ENCODE data around the gene KCNK18.

Gene KCNK18

DNA sequence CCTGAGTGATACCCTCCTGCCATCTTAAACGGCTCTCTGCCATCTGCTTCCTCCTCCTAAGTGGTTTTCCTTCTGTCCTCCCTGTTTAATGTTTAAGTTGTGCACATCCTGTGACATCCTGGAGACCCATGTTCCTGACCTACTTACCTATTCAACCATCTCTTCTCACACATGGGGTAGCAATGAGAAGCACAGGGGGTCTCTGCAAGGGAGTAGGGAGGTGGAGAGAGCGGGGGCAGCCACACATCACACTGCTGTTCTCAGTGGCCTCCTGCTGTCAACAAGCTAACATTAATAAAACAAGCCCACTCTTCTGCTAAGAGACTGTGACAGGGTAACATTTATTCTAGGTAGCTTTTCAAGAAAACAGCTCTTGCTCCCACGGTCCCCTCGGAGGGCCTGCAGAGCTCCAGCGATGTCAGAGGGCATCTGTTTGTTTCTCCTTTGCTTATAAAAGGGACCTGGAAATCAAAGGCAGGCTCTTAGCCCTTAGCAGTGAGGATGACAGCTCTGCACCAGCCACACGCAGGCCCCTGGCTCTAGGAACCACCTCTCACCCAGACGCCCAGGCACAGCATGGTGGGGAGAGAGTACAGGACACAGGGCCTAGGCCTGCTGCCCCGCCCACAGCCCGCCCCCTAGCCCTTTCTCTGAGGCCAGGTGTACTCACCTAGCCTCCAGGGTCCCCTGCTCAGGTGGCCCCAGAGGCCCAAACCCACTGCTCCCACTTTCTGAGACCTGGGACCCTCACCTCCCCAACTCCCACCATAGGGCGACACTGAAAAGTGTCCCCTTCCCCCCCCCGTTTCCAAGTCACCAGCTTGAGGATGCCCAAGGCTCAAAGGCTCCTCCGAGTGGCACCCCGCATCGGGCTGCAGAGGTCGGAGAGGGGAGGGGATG is 42.7 kb downstream of the KCNK18 start:
- no peak for DNase-seq
- in situ Hi-C loops (cut with HindIII; ENCODE audit: low pct_ligation_motif_present, low pct_unique_long_range_greater_than_20kb, low sequenced_read_pairs), result no loop called here

DNA sequence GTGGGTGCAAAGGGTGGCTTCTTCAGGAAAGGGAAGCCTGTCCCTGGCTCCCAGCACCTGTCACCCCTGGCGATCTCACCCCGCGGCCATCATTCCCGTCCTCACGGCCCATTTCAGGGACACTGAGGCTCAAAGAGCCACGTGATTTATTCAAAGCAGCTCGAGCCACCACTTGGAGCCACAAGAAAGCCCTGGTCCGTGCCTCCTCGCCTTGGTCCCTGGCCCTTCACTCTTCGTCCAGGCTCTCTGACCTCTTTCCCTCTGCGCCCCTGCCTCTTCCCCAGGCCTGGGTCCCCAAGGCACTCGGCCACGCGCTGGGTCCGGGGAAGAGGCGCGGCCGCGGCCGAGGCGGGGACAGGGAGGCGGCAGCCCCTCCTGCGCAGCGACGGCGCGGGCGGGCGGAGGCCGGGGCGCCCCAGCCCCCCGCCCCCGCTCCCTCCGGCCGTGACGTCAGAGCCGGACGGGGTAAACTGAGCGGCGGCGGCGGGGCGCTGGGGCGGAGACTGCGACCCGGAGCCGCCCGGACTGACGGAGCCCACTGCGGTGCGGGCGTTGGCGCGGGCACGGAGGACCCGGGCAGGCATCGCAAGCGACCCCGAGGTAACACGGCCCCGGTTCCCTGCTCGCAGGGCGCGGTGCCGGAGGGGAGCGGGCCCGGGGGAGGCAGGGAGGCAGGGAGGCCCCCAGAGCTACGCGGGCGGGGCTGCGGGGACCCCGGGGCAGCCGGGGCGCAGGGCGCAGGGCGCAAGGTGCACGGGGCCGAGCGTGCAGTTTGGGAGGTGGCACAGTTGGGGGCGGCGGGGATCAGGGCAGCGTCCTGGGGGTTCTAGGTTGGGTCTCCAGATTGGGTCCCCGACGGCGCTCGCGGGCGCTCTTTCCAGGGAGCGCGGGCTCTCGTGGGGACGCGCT is 43.6 kb downstream of the KCNK18 start, which contains the start of gene SLC18A2:
TSS of gene SLC18A2 (plus strand) at position 494 of the 909 bp plus-strand sequence. CDS start 580 bp downstream, outside the sequence.
- DNase-seq, result no peak
- in situ Hi-C loops (cut with HindIII; ENCODE audit: low pct_ligation_motif_present, low pct_unique_long_range_greater_than_20kb, low sequenced_read_pairs), result no loop called here

DNA sequence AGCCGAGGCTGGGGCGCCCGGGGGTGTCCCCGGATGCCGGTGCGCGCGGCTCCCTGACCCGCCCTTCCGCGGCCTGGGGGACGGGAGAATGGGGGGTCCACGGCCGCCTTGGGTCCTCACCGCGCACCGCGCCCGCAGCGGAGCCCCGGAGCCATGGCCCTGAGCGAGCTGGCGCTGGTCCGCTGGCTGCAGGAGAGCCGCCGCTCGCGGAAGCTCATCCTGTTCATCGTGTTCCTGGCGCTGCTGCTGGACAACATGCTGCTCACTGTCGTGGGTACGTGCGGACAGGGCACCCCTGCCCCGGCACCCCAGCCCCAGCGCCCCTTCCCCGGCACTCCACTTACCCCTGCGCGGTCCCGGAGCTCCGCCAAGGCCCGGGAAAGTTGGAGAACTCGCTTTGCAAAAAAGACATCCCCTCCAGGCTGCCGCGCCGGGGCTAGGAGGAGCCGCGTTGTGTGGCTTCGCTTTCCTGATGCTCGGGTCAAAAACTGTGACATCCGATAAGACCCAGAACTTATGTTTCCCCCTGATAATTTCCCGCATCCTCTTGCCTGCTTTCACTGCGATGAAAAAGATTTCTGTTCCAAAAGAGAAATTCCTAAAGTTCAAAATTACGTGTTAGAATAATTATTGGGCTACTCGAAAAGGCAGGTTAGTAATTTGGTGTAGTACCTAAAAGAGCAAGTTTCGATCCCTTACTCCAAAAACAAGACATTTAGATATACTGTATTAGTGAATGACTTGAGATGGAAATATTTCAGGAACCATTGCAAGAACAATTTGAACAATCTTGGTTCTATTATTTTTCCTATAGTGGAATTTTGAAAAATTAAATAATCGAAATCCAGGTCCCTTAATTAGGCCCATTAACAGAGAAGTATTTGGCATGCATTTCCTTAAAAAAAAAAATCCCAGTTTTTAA is 44.5 kb downstream of the KCNK18 start:
- no peak for DNase-seq
- in situ Hi-C loops (cut with HindIII; ENCODE audit: low pct_ligation_motif_present, low pct_unique_long_range_greater_than_20kb, low sequenced_read_pairs), result no loop called here

DNA sequence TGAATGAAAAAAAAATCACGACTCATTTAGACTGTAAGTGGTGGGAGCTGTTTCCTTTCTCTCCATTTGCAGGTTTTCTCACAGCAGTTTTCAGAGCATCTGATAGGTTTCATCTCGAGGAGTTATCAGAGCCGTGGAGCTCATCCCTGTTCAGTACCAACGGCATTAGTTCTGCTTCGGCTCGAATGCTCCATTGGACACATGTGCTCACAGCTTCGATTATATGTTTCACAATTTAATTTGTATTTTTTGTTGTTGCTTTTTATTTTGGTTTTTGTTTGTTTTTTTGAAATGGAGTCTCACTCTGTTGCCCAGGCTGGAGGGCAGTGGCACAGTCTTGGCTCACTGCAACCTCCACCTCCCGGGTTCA is 45.2 kb downstream of the KCNK18 start:
- no peak for DNase-seq
- in situ Hi-C loops (cut with HindIII; ENCODE audit: low pct_ligation_motif_present, low pct_unique_long_range_greater_than_20kb, low sequenced_read_pairs), result no loop called here

DNA sequence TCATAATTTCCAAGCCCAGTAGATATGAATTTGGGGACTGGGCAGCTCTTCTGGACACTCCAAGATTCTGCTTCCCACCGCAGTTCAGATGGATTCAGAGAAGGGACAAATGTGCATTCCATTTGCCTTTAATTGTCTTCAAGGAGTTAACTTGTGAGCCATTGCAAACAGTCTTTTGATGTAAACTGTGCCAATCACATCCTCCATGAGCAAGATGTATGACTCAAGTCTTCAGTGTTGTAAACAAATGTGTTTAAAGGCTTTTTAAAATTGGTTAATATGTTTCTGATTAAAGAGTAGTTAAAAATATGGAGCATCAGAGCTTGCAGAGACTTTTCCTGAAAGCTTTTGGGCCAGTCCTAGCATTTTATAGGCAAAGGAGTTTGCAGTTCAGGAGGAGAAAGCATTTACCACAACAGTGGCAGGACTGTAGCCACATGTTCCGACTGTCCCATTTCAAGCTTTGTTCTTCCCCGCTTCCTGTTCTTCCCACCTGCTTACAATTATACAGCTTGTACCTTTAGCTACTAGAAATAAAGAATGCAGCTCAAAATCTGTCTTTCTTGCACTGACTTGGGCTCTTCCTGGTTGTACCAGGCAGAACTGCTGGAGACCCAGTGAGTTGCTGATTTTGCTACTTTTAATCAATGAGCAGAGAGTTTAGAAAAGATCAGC is 49.8 kb downstream of the KCNK18 start:
- in situ Hi-C loops (cut with HindIII; ENCODE audit: low pct_ligation_motif_present, low pct_unique_long_range_greater_than_20kb, low sequenced_read_pairs), result no loop called here
- no peak for DNase-seq

DNA sequence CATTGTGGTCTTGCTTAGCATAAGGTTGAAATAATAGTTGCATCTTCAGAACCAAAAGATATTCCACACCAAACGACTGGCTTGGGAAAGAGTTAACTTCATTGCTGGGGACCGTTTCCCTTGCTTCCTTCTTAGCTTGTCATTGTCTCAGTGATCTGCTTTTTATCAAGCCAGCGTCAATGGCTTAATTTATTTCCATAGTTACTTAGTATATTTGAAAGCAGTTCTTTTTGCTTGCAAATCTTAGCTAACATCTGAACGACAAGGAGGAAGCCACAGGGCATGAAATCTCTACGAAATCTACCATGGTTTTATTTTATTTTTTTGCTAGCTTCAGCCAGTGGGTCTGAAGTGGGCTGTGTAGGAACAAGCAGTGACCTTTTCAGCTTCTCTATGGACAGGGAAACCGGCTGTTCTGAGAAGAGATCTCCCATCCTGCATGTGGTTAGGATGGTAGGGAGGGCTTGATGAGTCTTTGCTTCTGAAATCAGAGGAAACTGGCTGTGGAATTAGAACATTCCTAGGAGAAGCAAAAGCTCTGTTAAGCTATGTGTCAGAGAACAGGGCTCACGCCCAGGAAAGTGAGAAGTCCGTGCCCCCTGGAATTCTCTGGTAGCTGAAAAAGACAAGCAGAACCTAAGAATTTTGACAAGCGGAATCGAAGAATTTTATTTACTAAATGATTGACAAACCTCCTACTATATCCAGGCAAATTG is 51.6 kb downstream of the KCNK18 start:
- no peak for DNase-seq
- in situ Hi-C loops (cut with HindIII; ENCODE audit: low pct_ligation_motif_present, low pct_unique_long_range_greater_than_20kb, low sequenced_read_pairs), result no loop called here

DNA sequence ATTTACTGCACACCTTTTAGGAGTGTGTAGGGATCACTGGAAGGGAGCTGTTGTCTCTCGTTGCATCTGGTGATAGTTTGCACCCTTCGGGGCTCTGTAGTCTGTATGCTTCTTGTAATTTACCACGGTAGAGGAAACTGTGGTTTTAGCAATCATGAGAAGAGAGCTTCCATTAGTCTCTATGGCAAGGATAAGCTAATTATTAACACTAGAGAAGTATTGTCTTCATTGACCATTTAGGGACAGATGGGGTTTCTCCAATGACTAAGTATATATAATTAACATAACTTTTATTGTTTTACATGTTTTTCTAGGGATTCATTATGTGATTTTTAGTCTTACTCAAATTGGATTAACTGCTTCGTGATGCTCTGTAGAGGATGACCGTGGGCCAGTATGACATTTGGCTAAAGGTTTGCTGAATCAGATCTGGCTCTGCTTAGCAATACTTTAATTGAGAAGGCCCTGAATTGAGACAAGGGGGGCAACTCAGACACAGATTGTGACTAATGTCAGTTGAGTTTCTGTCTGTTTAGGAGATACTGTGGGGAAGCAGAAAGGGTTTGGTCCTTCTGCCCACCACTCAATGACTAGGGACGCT is 52.3 kb downstream of the KCNK18 start:
- no peak for DNase-seq
- in situ Hi-C loops (cut with HindIII; ENCODE audit: low pct_ligation_motif_present, low pct_unique_long_range_greater_than_20kb, low sequenced_read_pairs), result no loop called here

DNA sequence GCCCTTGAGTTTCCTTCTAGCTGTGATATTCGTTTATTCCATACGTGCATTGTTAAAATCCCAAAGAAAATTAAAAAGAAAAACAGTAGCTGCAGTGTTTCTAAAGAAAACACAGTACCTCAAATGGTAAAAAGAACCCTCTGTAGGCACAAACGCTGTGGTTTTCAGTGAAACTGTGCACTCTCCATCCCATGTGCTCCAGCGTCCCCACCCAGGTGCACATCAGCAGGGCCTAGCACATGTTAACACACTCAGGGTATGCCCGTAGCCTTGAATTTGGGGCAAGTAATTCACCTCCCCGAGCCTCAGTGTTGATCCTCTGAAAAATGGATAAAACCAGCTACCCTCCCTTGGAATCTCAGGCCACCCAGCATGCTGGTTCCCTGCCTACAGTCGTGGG is 53.1 kb downstream of the KCNK18 start:
- DNase-seq, result no peak
- in situ Hi-C loops (cut with HindIII; ENCODE audit: low pct_ligation_motif_present, low pct_unique_long_range_greater_than_20kb, low sequenced_read_pairs), result no loop called here

DNA sequence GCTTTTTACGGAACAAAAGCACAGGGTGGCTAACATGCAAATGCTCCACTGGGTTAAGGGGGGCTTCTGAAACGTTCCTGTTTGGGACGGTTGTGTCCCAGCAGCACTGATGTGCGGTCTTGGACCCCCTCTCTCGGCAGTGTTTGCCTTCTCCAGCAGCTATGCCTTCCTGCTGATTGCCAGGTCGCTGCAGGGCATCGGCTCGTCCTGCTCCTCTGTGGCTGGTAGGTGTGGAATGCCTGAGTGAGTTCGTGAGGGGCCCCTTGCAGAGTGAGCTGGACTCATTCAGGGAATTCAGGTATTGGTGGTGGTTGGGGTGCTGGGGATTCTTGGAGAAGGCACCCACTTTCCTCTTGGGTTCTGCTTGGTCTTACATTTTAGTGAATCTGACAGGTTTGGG is 56.6 kb downstream of the KCNK18 start:
- in situ Hi-C loops (cut with HindIII; ENCODE audit: low pct_ligation_motif_present, low pct_unique_long_range_greater_than_20kb, low sequenced_read_pairs), result no loop called here
- no peak for DNase-seq

DNA sequence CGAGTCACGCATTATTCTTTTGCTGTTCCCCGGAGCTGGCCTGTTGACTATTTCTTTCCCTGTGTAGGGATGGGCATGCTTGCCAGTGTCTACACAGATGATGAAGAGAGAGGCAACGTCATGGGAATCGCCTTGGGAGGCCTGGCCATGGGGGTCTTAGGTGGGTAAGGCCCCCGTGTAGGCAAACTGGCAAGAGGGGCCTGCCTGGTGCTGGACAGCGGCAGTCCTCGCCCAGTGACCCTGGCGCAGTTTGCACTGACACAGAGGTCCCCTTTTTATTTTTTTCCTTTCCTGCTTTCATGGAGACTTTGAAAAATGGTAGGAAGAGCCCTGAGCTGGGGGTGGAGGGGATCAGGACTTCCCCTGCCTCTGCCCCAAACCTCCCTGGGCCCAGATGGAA is 57.0 kb downstream of the KCNK18 start:
- DNase-seq, result no peak
- in situ Hi-C loops (cut with HindIII; ENCODE audit: low pct_ligation_motif_present, low pct_unique_long_range_greater_than_20kb, low sequenced_read_pairs), result no loop called here

DNA sequence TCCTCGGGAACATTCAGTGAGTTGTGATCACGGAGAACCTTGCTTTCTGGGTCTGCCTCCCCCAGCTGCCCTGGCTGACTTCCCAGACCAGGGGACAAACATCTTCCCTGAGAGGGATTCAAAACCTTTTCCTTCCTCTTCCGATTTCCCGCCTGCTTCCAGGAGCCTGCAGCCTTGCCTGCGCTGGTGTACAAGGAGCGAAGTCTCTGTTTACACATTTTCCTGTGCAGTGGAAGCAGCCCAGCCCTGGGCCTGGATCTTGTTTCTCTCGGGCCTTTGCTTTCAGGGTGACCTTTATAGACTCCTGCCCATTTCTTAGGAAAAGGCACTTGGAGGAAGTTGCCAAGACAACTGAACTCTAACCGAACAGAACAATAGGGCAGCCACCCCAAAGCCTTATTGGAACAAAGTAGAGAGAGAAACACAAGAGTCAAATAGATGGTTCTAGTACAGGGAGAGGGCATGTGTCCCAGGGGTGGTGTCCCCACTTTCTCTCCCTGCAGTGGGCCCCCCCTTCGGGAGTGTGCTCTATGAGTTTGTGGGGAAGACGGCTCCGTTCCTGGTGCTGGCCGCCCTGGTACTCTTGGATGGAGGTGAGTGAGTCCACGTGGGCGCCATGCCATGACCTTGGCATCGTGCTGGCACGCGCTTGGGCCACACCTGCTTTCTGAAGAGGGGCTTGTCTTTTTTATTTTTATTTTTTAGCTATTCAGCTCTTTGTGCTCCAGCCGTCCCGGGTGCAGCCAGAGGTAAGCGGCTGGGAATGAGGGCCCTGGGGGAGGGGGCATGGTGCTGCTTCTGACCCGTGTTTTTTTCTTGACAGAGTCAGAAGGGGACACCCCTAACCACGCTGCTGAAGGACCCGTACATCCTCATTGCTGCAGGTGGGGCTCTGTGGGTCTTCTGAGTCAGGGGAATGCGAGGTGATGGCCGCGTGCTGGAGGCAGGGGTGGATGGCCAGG is 57.8 kb downstream of the KCNK18 start:
- DNase-seq, result no peak
- in situ Hi-C loops (cut with HindIII; ENCODE audit: low pct_ligation_motif_present, low pct_unique_long_range_greater_than_20kb, low sequenced_read_pairs), result no loop called here

DNA sequence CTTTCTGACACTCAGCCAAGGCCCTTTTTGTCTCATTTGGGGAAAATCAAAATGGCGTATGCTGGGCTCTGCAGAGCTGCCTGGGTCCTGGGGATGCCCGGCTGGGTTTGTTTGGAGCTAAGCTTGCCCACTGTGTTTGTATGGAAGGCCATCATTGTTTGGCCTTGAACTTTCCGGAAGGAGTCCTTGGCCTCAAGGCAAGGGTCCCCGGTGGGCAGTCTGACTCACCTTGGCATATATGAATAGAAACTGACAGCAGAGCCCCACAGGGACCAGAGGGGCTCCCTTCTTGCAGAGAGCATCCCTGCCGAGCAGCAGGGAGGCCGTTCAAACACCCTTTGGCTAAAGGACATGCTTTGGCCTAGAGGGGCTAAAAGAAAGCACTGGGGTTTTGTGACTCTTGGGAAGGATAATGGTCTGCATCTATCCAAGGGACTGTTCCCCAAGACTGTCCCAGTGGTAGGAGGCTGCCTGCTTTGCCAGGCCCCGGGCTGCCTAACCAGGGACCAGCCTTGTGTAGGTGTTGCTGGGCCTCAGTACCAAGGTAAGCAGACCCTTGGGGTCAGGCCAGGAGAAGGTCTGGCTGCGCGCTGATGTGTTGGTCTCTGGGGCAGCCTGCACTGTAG is 58.7 kb downstream of the KCNK18 start:
- in situ Hi-C loops (cut with HindIII; ENCODE audit: low pct_ligation_motif_present, low pct_unique_long_range_greater_than_20kb, low sequenced_read_pairs), result no loop called here
- DNase-seq, result no peak

DNA sequence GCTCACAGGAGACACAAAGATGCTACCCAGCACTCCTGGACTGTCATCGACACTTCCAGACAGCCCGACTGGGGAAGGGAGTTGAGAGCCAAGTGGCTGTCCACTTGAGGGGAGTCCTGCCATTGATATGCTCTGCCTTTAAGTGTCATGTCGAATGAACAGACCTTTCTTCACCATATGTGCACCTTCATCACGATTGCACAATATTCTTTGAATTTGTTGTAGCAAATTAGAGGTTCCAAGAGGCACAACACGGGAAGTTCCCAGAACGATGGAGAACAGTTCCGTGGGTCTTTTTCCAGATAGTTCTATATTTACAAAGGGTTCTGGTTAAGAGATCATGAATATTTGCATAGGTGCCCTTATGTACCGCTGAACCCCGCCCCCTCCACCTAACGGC is 59.6 kb downstream of the KCNK18 start:
- in situ Hi-C loops (cut with HindIII; ENCODE audit: low pct_ligation_motif_present, low pct_unique_long_range_greater_than_20kb, low sequenced_read_pairs), result no loop called here
- DNase-seq, result no peak

DNA sequence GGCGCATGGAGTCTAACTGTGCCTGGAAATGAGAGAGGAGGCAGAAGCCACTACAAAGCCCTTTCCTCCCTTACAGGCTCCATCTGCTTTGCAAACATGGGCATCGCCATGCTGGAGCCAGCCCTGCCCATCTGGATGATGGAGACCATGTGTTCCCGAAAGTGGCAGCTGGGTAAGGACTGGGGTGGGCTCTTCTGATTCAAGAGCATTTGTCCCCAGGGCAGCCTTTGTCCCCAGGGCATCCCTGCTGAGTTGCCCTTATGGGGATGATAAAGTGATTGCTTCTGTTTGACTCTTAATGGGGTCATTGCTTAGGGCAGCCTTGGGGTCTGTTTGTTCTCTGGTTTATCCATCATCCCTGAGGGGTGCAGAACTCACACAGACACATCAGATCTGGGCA is 60.4 kb downstream of the KCNK18 start:
- in situ Hi-C loops (cut with HindIII; ENCODE audit: low pct_ligation_motif_present, low pct_unique_long_range_greater_than_20kb, low sequenced_read_pairs), result no loop called here
- DNase-seq, result no peak

DNA sequence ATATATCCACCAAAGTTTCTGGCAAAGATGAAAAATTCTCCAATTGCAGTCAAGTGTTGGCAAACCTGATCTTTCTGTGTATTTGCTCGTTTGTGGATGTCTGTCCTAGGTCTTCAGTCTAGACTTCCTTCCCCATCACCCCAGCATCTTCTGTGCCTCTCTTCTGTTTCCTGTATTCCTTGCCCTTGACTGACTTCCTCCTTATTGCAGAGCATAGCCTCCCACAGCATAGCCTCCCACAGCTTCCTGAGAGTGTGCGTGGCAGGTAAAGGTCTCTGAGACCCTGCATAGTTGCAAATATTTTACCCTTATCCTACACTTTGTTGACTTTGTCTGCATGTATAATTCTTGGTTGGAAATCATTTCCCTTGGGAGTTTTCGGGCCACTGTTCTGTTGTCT is 62.0 kb downstream of the KCNK18 start:
- in situ Hi-C loops (cut with HindIII; ENCODE audit: low pct_ligation_motif_present, low pct_unique_long_range_greater_than_20kb, low sequenced_read_pairs), result no loop called here
- DNase-seq, result no peak

All from ACHN (cell line).